ENCODE data around the gene ANGPT4. TPM values are rescaled to one million over a fixed set of nuclear protein-coding genes. Genes with fewer than 3 reads are reported as not detected.

The ANGPT4 gene
- total and polyA plus RNA-seq, 9 of the 15 experiments (the other 6 are each of a cell fraction or from before 2014, with no cell fraction given): not detected

- DNase-seq (ENCODE audit: extremely low read depth in 1 of 4, low spot score in 3 of 4) (no peak), FAIRE-seq (no peak), ATAC-seq (no peak)
- BruUV-seq (replicated peaks): no TSS peak
- intact Hi-C loops (cut with micrococcal nuclease) (no loop called here), in situ Hi-C loops (cut with MboI) (no loop called here)
- peaks cover 30 to 34% of the 10 kb centered on the region in 2 experiments for H3K4me1 ChIP-seq (replicated peaks in 1 of 2; ENCODE audit: control insufficient read depth in 2 of 2, insufficient read depth in 2 of 2, low read length in 2 of 2)
- WGBS (ENCODE audit: insufficient coverage, low coverage, missing lambda C conversion rate): 91% methylated on average over 1 of the region's 3 CpGs
- ChIA-PET POLR2A (no interaction called here), CTCF (ENCODE audit: low intra/inter-chr PET ratio) (no interaction called here)
- no peaks in the 10 kb centered on the region for H4K20me1 ChIP-seq (replicated peaks; ENCODE audit: control insufficient read depth, insufficient read depth, low read length)
- H2AFZ ChIP-seq (ENCODE audit: low read depth, low read length): no peak overlapping the region
- no peak overlapping the region for H3K9ac ChIP-seq (ENCODE audit: insufficient read depth in 1 of 2, low read depth in 2 of 2, low read length in 2 of 2)
- no peaks in the 10 kb centered on the region for H3K36me3 ChIP-seq (ENCODE audit: control insufficient read depth, insufficient read depth, low read length)
- H3K79me2 ChIP-seq (ENCODE audit: control insufficient read depth, insufficient read depth, low read length): peaks cover 26% of the 10 kb centered on the region
- H3K4me2 ChIP-seq (ENCODE audit: insufficient read depth, low read length): no peak overlapping the region
- H3K27ac ChIP-seq (ENCODE audit: extremely low read depth, low read depth, low read length): no peak overlapping the region
- no peaks in the 10 kb centered on the region for H3K9me1 ChIP-seq (ENCODE audit: control insufficient read depth, insufficient read depth, low read length)
- H3K4me3 ChIP-seq: no peak overlapping the region
- H3K9me3 ChIP-seq (replicated peaks; ENCODE audit: control insufficient read depth, insufficient read depth, low read depth, low read length): peaks cover 4% of the 10 kb centered on the region; the same call in 1 of the 2 replicates
- H3K27me3 ChIP-seq (ENCODE audit: control insufficient read depth in 2 of 2, insufficient read depth in 2 of 2, low read length in 2 of 2): no peaks in the 10 kb centered on the region
- TF ChIP-seq GTF2B (IDR thresholded peaks at IDR 0.05; ENCODE audit: extremely low read depth, insufficient read length): no peak
- TF ChIP-seq KDM1A (IDR thresholded peaks at IDR 0.05): peak; percentile 36 to 62; a peak in 2 of 4 replicates
- no peak for TF ChIP-seq CLOCK (CRISPR knock-in tag; IDR thresholded peaks at IDR 0.05; ENCODE audit: borderline replicate concordance)
- no peak for TF ChIP-seq CREM (IDR thresholded peaks at IDR 0.05; ENCODE audit: low read depth)
- no peak for TF ChIP-seq HBP1 (CRISPR knock-in tag; IDR thresholded peaks at IDR 0.05)
- TF ChIP-seq DIDO1 (tag; IDR thresholded peaks at IDR 0.05; ENCODE audit: low read depth): no peak
- TF ChIP-seq BRF1 (IDR thresholded peaks at IDR 0.05; ENCODE audit: borderline replicate concordance, extremely low read depth, insufficient read length): no peak
- no peak for TF ChIP-seq ZNF133 (CRISPR knock-in tag; IDR thresholded peaks at IDR 0.05)
- no peak for TF ChIP-seq ZBTB7A (IDR thresholded peaks at IDR 0.05; ENCODE audit: borderline replicate concordance, control insufficient read depth, low read depth, low read length)
- 0 out of 2 replicates have a peak, but pooled peaks have one; percentile 46 for TF ChIP-seq ADNP (tag; IDR thresholded peaks at IDR 0.05)
- no peak for TF ChIP-seq PHF21A (IDR thresholded peaks at IDR 0.05; ENCODE audit: borderline replicate concordance, low read depth)
- no peak for TF ChIP-seq SMARCB1 (IDR thresholded peaks at IDR 0.05; ENCODE audit: insufficient read length, low read depth)
- TF ChIP-seq RBM25 (IDR thresholded peaks at IDR 0.05; ENCODE audit: low read depth, low read length, severe bottlenecking): peak; percentile 72
- no peak for TF ChIP-seq ZNF165 (CRISPR knock-in tag; IDR thresholded peaks at IDR 0.05; ENCODE audit: borderline replicate concordance)
- no peak for TF ChIP-seq LCOR (CRISPR knock-in tag; IDR thresholded peaks at IDR 0.05)
- no peak for TF ChIP-seq ZHX1 (conservative IDR thresholded peaks at IDR 0.05; ENCODE audit: low read length)
Measured at GRCh38 chr20:831251-831650, 84.9 kb downstream of the ANGPT4 start.

Data from K562 (cell line).